GM13977 (cell line): ENCODE data around the gene RABGGTA.

Experiments
- DNase-seq: peaks from one replicate; pipeline ENCODE4 v3.0.0; 2012; ENCODE audit warnings: low spot score
- in situ Hi-C: fragments of 300-500 bp; cut with MboI; formaldehyde crosslinking; loops from one replicate; pipeline ENCODE4 v1.12.0; 2022; ENCODE audit warnings: low sequenced_read_pairs, low pct_unique_long_range_greater_than_20kb, mixed read lengths, inconsistent platforms; ENCODE audit not compliant: unreplicated experiment
- TF ChIP-seq, protein P1 (sequence below): IDR thresholded peaks from 2 replicates; pipeline ENCODE4 v1.5.1; 2012; ENCODE audit warnings: mild to moderate bottlenecking, control low read depth; ENCODE audit not compliant: insufficient read depth; ENCODE audit errors: extremely low read depth, missing control alignments

The RABGGTA gene

GRCh38 chr14:24300326-24300980 is 29.1 kb upstream of the RABGGTA start:
- no peak for DNase-seq
- in situ Hi-C loops, result no loop called here
- TF ChIP-seq, protein P1, sequence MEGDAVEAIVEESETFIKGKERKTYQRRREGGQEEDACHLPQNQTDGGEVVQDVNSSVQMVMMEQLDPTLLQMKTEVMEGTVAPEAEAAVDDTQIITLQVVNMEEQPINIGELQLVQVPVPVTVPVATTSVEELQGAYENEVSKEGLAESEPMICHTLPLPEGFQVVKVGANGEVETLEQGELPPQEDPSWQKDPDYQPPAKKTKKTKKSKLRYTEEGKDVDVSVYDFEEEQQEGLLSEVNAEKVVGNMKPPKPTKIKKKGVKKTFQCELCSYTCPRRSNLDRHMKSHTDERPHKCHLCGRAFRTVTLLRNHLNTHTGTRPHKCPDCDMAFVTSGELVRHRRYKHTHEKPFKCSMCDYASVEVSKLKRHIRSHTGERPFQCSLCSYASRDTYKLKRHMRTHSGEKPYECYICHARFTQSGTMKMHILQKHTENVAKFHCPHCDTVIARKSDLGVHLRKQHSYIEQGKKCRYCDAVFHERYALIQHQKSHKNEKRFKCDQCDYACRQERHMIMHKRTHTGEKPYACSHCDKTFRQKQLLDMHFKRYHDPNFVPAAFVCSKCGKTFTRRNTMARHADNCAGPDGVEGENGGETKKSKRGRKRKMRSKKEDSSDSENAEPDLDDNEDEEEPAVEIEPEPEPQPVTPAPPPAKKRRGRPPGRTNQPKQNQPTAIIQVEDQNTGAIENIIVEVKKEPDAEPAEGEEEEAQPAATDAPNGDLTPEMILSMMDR, result no peak

- in situ Hi-C loops, result loop anchor here (5.0 kb wide), 1 partner anchor 57 kb away; the partner anchor contains the start of gene TINF2
- TF ChIP-seq, protein P1, result no peak
- DNase-seq, result peak; percentile 97
Observed at GRCh38 chr14:24299255-24300191, 28.1 kb upstream of the RABGGTA start, which contains the start of the genes DHRS1 and NOP9. Gene DHRS1, minus strand, starts transcription at chr14:24299780. Its CDS starts 674 bp downstream, at chr14:24299106. Gene NOP9, plus strand, starts transcription at chr14:24299850. Its CDS starts 105 bp downstream, at chr14:24299955.

GRCh38 chr14:24298892-24299254 is 27.5 kb upstream of the RABGGTA start:
- in situ Hi-C loops, result loop anchor here (5.0 kb wide), 1 partner anchor 57 kb away; the partner anchor contains the start of gene TINF2
- DNase-seq, result no peak
- TF ChIP-seq, protein P1, result no peak

DNA sequence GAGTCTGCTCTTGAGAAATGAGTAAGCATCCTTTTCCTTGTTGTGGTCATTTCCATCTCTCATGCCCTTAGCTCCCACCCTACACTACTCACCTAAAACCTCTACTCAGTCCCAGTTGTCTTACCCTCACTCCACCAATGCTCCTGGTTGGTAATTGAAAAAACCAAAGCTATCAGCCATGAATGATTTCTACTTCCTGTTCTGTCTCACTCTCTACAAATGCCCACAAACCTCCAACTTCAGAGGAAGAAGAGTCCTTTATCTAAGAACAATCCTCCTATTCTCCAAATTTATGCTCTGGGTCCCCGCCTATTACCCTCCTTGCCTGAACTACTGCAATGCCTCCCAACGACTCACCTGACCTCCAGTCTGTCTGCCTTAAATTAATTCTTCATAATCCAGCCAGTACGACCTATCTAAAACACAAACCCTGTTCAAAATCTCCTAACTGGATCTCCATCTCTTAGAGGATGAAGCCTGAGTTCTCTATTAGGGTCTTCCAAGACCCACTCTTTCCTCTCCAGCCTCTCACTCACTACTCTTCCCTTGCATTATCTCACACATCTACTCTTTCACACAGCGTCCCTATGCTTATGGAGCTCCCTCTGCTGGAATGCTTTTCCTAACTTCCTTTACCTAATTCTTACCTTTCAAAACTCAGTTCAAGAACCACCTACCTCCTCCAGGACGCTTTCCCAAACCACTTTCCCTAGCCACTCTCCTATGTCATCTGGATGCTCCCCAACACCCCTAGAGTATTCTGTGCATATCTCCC is 26.0 kb upstream of the RABGGTA start:
- TF ChIP-seq, protein P1, result peak; percentile 42
- in situ Hi-C loops, result loop anchor here (5.0 kb wide), 1 partner anchor 55 kb away; the partner anchor contains the start of gene TINF2
- DNase-seq, result no peak

GRCh38 chr14:24296341-24297157 is 25.2 kb upstream of the RABGGTA start:
- DNase-seq, result peak; percentile 86
- in situ Hi-C loops, result loop anchor here (5.0 kb wide), 1 partner anchor 54 kb away; the partner anchor contains the start of gene TINF2
- TF ChIP-seq, protein P1, result peak; percentile 81
